GM23338 (cell line): ENCODE measurements around the gene NRL. TPM values are rescaled to one million over a fixed set of nuclear protein-coding genes. Genes with fewer than 3 reads are reported as not detected.

Experiments used
- ATAC-seq: fragments of 200-7000 bp; cut with Tn5 transposase; 3 replicates; pipeline ENCODE4 v1.9.1; 2020
- DNase-seq: peaks from one replicate; pipeline ENCODE4 v3.0.0-alpha.2; 2015; ENCODE audit warnings: low spot score
- H2AFZ ChIP-seq: fragments of 200-600 bp; sonication (generic); 2 replicates; pipeline ENCODE4 v1.8.0; 2016; ENCODE audit warnings: antibody characterized with exemption, mild to moderate bottlenecking, moderate library complexity
- H3F3A ChIP-seq: fragments of 200-600 bp; sonication (generic); replicated peaks from 2 replicates; pipeline ENCODE4 v1.8.0; 2017; ENCODE audit warnings: antibody characterized with exemption, mixed run types, low read depth
- H3K27ac ChIP-seq: fragments of 200-600 bp; sonication (generic); 2 replicates; pipeline ENCODE4 v1.6.1; 2016; ENCODE audit warnings: low read depth
- H3K27me3 ChIP-seq: fragments of 200-600 bp; sonication (generic); 2 replicates; pipeline ENCODE4 v1.8.0; 2016; ENCODE audit warnings: mild to moderate bottlenecking, mixed run types, moderate library complexity; ENCODE audit not compliant: insufficient read depth
- H3K36me3 ChIP-seq: fragments of 200-600 bp; sonication (generic); 2 replicates; pipeline ENCODE4 v1.8.0; 2016; ENCODE audit warnings: mild to moderate bottlenecking; ENCODE audit not compliant: insufficient read depth
- H3K4me1 ChIP-seq: fragments of 200-600 bp; sonication (generic); 2 replicates; pipeline ENCODE4 v1.8.0; 2016; ENCODE audit warnings: mild to moderate bottlenecking, moderate library complexity; ENCODE audit not compliant: insufficient read depth
- H3K4me2 ChIP-seq: fragments of 200-600 bp; sonication (generic); 2 replicates; pipeline ENCODE4 v1.7.1; 2017; ENCODE audit warnings: mixed run types
- H3K4me3 ChIP-seq: fragments of 200-600 bp; sonication (generic); 2 replicates; pipeline ENCODE4 v1.6.1; 2016; ENCODE audit warnings: mixed run types
- H3K79me2 ChIP-seq: fragments of 200-600 bp; sonication (generic); replicated peaks from 2 replicates; pipeline ENCODE4 v1.8.0; 2017; ENCODE audit warnings: mild to moderate bottlenecking; ENCODE audit not compliant: insufficient read depth
- H3K9me2 ChIP-seq: fragments of 200-600 bp; sonication (generic); 2 replicates; pipeline ENCODE4 v1.8.0; 2017; ENCODE audit not compliant: insufficient read depth
- H4K20me1 ChIP-seq: fragments of 200-600 bp; sonication (generic); replicated peaks from 2 replicates; pipeline ENCODE4 v1.8.0; 2017; ENCODE audit warnings: mild to moderate bottlenecking; ENCODE audit not compliant: insufficient read depth
- H3K27ac Mint-ChIP-seq: 2 replicates; pipeline ENCODE4 v1.8.0; 2020; ENCODE audit warnings: inconsistent platforms, mild to moderate bottlenecking, moderate library complexity, mixed read lengths
- H3K27me3 Mint-ChIP-seq: 3 replicates; pipeline ENCODE4 v1.8.0; 2022; ENCODE audit warnings: low read depth, mild to moderate bottlenecking, moderate library complexity, mixed read lengths, inconsistent platforms; ENCODE audit not compliant: insufficient read depth, poor library complexity
- H3K36me3 Mint-ChIP-seq: 3 replicates; pipeline ENCODE4 v1.8.0; 2021; ENCODE audit warnings: low read depth, mild to moderate bottlenecking, inconsistent platforms, moderate library complexity, mixed read lengths
- H3K4me1 Mint-ChIP-seq: 3 replicates; pipeline ENCODE4 v1.8.0; 2020; ENCODE audit warnings: mild to moderate bottlenecking, inconsistent platforms, mixed read lengths
- H3K4me3 Mint-ChIP-seq: 3 replicates; pipeline ENCODE4 v1.8.0; 2021; ENCODE audit warnings: moderate library complexity, mild to moderate bottlenecking, inconsistent platforms, mixed read lengths
- H3K9me3 Mint-ChIP-seq: 3 replicates; pipeline ENCODE4 v1.8.0; 2020; ENCODE audit warnings: moderate library complexity, mild to moderate bottlenecking, inconsistent platforms, mixed read lengths
- CREB1 ChIP-seq: fragments of 250-450 bp; sonication (Bioruptor Pico); IDR thresholded peaks from 2 replicates; pipeline ENCODE4 v1.5.0; 2020; ENCODE audit warnings: low read depth, mild to moderate bottlenecking, moderate library complexity
- CTCF ChIP-seq, 2 experiments: fragments of 200-600 bp in 1 of 2; sonication (generic) in 1 of 2; conservative IDR thresholded peaks; 2 replicates each; pipeline versions ENCODE4 v1.5.1 to v1.6.1; 2016 to 2017; ENCODE audit warnings: antibody characterized with exemption in 2 of 2, low read depth in 2 of 2, mild to moderate bottlenecking in 2 of 2, moderate library complexity in 1 of 2
- ETS1 ChIP-seq: IDR thresholded peaks from 2 replicates; pipeline ENCODE4 v1.6.1; 2016; ENCODE audit warnings: antibody characterized with exemption
- EZH2 ChIP-seq: fragments of 200-600 bp; sonication (generic); IDR thresholded peaks from one replicate; pipeline ENCODE4 v1.8.0; 2017; ENCODE audit warnings: antibody characterized with exemption, mild to moderate bottlenecking, low read depth; ENCODE audit not compliant: unreplicated experiment
- EZH2phosphoT487 ChIP-seq: fragments of 200-600 bp; sonication (generic); IDR thresholded peaks from one replicate; pipeline ENCODE4 v1.8.1; 2018; ENCODE audit warnings: antibody characterized with exemption; ENCODE audit not compliant: unreplicated experiment
- JUNB ChIP-seq: IDR thresholded peaks from one replicate; pipeline ENCODE4 v1.6.1; 2016; ENCODE audit warnings: antibody characterized with exemption; ENCODE audit not compliant: unreplicated experiment
- NANOG ChIP-seq: IDR thresholded peaks from 2 replicates; pipeline ENCODE4 v1.6.1; 2016; ENCODE audit warnings: antibody characterized with exemption, borderline replicate concordance
- POLR2AphosphoS5 ChIP-seq: IDR thresholded peaks from 2 replicates; pipeline ENCODE4 v1.6.1; 2016; ENCODE audit warnings: antibody characterized with exemption, low read depth
- STAT1 ChIP-seq: IDR thresholded peaks from one replicate; pipeline ENCODE4 v1.6.1; 2016; ENCODE audit warnings: antibody characterized with exemption; ENCODE audit not compliant: unreplicated experiment
- ZNF114 ChIP-seq: fragments of 250-450 bp; sonication (Bioruptor Pico); IDR thresholded peaks from 2 replicates; pipeline ENCODE4 v1.5.0; 2020; ENCODE audit warnings: mild to moderate bottlenecking, moderate library complexity
- ZNF331 ChIP-seq: fragments of 250-450 bp; sonication (Bioruptor Pico); IDR thresholded peaks from 2 replicates; pipeline ENCODE4 v1.5.0; 2020; ENCODE audit warnings: low read depth, mild to moderate bottlenecking, moderate library complexity
- ZNF462 ChIP-seq: fragments of 250-450 bp; sonication (Bioruptor Pico); IDR thresholded peaks from 2 replicates; pipeline ENCODE4 v1.5.0; 2020; ENCODE audit warnings: mild to moderate bottlenecking, moderate library complexity
- polyA plus RNA-seq: library from polyadenylated mRNA; unstranded; fragments of >200 nt; fragmentation: Nextera tagmentation; extraction: Ambion mirVana; gene quantifications from 2 replicates; pipeline ENCODE4 v1.2.1, GENCODE V29; 2016
- total RNA-seq: library from RNA; depleted of rRNA; stranded (reverse); fragments of >200 nt; shearing (Covaris generic); gene quantifications from 2 replicates; pipeline ENCODE4 v1.2.3, GENCODE V29; 2014
- TF ChIP-seq, protein P1 (sequence below): IDR thresholded peaks from one replicate; pipeline ENCODE4 v1.6.1; 2018; ENCODE audit warnings: antibody characterized with exemption; ENCODE audit not compliant: unreplicated experiment

NRL gene
- total and polyA plus RNA-seq, 2 experiments from 2014 or later: 1.8 to 2.2 TPM

- no peak overlapping the region for H3K4me2 ChIP-seq
- H3K9me3 Mint-ChIP-seq: no peaks in the 10 kb centered on the region; the same call in 2 of the 3 replicates
- H3F3A ChIP-seq: no peaks in the 10 kb centered on the region
- no peaks in the 10 kb centered on the region for H3K4me1 ChIP-seq
- H3K27ac ChIP-seq: no peak overlapping the region
- DNase-seq (no peak), ATAC-seq (no peak)
- no peaks in the 10 kb centered on the region for H3K9me2 ChIP-seq
- peaks cover 7% of the 10 kb centered on the region for H3K27me3 Mint-ChIP-seq
- no peaks in the 10 kb centered on the region for H4K20me1 ChIP-seq
- H2AFZ ChIP-seq: no peak overlapping the region
- no peaks in the 10 kb centered on the region for H3K36me3 ChIP-seq
- peaks cover 20% of the 10 kb centered on the region for H3K36me3 Mint-ChIP-seq
- peaks cover 13% of the 10 kb centered on the region for H3K4me1 Mint-ChIP-seq
- no peaks in the 10 kb centered on the region for H3K79me2 ChIP-seq
- H3K4me3 ChIP-seq: no peak overlapping the region
- no peaks in the 10 kb centered on the region for H3K27me3 ChIP-seq
- TF ChIP-seq EZH2 (no peak), EZH2phosphoT487 (no peak), CREB1 (no peak), CTCF (conservative IDR thresholded peaks at IDR 0.05; ENCODE audit: low read depth in 2 of 2) (no peak), JUNB (no peak), POLR2AphosphoS5 (no peak), NANOG (no peak), ZNF114 (CRISPR knock-in tag) (no peak), ETS1 (no peak), ZNF462 (CRISPR knock-in tag) (no peak), STAT1 (no peak), ZNF331 (CRISPR knock-in tag) (no peak)
- TF ChIP-seq, protein P1, sequence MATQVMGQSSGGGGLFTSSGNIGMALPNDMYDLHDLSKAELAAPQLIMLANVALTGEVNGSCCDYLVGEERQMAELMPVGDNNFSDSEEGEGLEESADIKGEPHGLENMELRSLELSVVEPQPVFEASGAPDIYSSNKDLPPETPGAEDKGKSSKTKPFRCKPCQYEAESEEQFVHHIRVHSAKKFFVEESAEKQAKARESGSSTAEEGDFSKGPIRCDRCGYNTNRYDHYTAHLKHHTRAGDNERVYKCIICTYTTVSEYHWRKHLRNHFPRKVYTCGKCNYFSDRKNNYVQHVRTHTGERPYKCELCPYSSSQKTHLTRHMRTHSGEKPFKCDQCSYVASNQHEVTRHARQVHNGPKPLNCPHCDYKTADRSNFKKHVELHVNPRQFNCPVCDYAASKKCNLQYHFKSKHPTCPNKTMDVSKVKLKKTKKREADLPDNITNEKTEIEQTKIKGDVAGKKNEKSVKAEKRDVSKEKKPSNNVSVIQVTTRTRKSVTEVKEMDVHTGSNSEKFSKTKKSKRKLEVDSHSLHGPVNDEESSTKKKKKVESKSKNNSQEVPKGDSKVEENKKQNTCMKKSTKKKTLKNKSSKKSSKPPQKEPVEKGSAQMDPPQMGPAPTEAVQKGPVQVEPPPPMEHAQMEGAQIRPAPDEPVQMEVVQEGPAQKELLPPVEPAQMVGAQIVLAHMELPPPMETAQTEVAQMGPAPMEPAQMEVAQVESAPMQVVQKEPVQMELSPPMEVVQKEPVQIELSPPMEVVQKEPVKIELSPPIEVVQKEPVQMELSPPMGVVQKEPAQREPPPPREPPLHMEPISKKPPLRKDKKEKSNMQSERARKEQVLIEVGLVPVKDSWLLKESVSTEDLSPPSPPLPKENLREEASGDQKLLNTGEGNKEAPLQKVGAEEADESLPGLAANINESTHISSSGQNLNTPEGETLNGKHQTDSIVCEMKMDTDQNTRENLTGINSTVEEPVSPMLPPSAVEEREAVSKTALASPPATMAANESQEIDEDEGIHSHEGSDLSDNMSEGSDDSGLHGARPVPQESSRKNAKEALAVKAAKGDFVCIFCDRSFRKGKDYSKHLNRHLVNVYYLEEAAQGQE: no peak
- H3K4me3 Mint-ChIP-seq: no peak overlapping the region
- no peak overlapping the region for H3K27ac Mint-ChIP-seq
Observed at GRCh38 chr14:24059841-24060388, 54.8 kb downstream of the NRL start.
